ENCODE measurements around the gene DMRT1.
"Not testable (repeated sequence)": the region's sequence is repeated elsewhere in the genome, so short reads cannot be mapped to it uniquely, and the experiment has no call there.

DMRT1 gene

GRCh38 chr9:860706-861105, 19.2 kb downstream of the DMRT1 start:
- DNase-seq: no peak

DNA sequence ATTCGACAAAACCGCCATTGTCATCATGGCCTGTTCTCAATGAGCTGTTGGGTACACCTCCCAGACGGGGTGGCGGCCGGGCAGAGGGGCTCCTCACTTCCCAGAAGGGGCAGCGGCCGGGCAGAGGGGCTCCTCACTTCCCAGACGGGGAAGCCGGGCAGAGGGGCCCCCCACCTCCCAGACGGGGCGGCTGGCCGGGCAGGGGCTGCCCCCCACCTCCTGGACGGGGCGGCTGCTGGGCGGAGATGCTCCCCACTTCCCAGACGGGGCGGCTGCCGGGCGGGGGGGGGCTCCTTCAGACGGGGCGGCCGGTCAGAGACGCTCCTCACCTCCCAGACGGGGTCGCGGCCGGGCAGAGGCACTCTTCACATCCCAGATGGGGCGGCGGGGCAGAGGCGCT, 20.0 kb downstream of the DMRT1 start:
- not testable (repeated sequence) for DNase-seq

- no peak for DNase-seq
These were observed 33.8 kb downstream of the DMRT1 start for GRCh38 chr9:875119-875962.

- DNase-seq: no peak
These were observed 34.9 kb downstream of the DMRT1 start for GRCh38 chr9:876425-876824.

DNA sequence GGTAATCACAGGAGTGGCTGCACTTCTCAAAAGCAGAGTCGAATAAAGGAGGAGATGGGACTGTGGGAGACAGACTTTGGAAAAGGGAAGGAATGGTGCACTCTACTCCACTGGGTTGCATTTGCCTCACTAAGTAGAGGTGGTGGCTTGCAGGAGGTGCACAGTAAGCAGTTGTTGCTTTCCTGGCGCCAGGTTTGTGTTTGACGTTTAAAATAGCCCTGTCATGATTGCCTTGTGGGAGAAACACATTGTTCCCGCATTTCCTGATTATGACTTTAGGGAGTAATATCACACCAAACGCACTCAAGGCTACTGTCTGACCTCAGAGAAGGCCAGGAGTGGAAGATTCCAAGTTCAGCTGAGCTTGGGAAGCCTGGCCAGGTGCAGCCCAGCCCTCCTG, 36.7 kb downstream of the DMRT1 start:
- DNase-seq: no peak

GRCh38 chr9:880725-881124, 39.2 kb downstream of the DMRT1 start:
- no peak for DNase-seq

DNA sequence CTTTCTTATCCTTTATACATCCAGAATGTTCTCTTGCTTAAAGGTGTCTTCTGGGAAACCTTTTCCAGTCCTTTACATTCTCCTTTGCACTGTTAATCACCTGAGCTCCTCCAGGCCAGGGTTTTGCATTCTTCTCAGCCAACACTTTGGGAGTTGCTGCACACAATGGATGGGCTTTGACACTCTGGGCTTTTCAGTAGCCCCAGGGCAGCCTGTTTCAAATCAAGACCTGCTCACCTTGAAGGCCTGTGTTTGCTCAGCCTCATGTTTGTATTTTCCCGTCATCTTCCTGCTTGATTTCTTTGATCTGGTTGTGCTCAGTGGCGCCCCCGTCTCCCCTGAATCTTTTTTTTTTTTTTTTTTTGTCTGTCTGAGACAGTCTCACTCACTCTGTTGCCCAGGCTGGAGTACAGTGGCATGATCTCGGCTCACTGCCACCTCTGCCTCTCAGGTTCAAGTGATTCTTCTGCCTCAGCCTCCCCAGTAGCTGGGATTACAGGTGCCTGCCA, 41.0 kb downstream of the DMRT1 start:
- no peak for DNase-seq

GRCh38 chr9:883011-883410, 41.5 kb downstream of the DMRT1 start:
- DNase-seq: no peak

DNA sequence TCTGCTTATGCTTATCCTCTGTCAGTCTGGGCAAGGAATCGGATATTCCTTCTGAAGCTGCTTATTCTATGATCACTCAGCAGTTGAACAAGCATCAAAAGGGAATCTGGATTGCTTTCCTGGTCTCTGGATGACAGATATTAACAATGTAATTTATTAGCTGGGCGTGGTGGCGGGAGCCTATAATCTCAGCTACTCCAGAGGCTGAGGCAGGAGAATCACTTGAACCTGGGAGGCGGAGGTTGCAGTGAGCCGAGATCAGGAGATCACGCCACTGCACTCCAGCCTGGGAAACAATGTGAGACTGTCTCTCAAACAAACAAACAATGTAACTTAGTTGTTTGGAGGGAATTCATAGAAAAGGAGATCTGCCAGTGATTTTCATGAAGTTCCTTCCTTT, 45.4 kb downstream of the DMRT1 start:
- DNase-seq: no peak

DNA sequence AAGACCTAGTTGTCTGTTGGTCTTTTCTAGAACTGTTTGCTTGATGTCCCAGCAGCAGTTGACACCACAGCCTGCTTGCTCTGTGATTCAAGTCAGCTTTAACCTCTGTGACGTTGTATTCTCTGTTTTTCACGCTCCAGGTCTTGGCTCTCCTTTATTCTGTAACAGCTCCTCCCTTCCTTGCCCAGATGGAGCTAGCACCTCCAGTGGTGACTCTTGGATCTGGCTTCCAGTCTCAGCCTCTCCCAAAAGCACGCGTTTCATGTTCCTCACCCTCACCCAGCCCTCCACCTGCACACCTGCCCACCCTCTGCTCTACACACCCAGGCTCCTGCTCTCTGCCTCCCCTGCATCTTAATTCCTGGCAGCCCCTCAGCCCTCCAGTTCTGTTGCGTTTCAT, 50.6 kb downstream of the DMRT1 start:
- DNase-seq: no peak

GRCh38 chr9:893115-893514, 51.6 kb downstream of the DMRT1 start:
- no peak for DNase-seq

DNA sequence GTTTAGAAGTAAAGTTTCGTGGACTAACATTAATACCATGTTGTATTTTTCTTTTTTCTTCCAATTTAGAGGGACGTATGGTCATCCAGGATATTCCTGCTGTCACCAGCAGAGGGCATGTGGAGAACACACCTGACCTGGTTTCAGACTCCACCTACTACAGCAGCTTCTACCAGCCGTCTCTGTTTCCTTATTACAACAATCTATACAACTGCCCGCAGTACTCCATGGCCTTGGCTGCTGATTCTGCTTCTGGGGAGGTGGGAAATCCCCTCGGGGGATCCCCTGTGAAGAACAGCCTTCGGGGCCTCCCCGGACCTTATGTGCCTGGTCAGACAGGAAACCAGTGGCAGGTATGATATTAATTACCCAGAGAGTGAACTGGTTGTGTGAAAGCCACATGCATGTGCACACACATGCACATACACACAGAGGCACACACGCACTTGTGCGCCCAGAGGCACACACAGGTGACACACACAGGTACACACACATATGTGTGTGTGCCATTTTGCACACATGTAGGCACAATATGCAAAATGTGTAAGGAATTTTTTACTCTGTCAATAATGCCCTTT, 52.4 kb downstream of the DMRT1 start:
- DNase-seq: peak; percentile 6

GRCh38 chr9:899440-900184, 58.1 kb downstream of the DMRT1 start:
- no peak for DNase-seq

DNA sequence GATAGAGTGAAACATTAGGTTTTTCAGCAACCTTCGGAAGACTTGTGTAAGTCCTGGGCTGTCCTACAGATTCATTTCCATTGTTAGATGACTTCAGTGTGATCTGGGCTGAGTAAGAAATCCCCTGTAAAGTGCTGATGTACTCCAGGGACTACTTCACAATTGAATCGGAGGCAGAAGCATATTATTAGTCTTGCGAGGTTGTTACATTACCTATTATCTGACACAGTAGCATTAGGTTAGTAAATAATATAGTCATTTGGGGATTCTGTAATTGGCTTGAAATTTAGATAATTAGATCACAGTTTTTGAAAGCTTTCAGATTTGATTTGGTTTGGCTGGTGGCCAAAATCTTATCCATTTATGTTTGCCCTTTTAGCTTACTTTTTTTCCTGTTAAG, 62.4 kb downstream of the DMRT1 start:
- no peak for DNase-seq

DNA sequence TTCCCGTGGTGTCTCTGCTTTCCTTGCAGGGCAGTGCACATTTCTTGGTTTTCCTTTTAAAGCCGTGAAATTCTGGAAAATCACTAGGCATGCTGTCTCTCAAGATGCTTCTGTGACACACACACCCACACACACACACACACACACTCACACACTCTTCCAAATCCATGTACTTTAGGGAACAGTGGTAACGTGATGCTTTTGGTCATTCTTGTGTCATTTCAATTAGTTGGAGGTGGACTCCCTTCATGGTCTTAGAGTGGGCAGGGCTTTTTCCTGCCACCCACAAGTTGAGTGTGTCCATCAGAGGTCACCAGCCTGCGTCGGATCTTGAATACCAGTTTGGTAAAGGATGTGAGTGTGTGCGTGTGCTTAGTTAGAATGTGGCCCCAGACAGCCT, 64.4 kb downstream of the DMRT1 start:
- DNase-seq: no peak

- DNase-seq: no peak
These were observed 67.2 kb downstream of the DMRT1 start for GRCh38 chr9:908536-909205.

DNA sequence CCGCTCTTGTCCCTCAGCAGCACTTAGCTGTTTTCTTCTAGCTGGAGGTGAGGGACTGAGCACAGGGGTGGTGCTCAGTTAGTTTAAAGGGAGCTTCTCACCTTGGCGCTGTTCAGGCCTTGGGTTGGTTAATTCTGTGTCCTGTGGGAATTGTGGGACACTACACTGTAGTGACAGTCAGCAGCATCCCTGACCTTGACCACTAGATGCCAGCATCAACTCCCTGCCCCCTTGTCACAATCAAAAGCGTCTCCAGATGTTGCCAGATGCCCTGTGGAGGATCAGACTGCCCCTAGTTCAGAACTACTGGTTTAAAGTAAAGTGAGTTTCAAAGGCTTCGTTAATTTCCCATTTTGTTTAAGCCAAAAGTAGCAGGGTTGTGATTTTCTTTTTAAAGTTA, 69.5 kb downstream of the DMRT1 start:
- no peak for DNase-seq

- DNase-seq: no peak
These were observed 71.3 kb downstream of the DMRT1 start for GRCh38 chr9:912776-913175.

DNA sequence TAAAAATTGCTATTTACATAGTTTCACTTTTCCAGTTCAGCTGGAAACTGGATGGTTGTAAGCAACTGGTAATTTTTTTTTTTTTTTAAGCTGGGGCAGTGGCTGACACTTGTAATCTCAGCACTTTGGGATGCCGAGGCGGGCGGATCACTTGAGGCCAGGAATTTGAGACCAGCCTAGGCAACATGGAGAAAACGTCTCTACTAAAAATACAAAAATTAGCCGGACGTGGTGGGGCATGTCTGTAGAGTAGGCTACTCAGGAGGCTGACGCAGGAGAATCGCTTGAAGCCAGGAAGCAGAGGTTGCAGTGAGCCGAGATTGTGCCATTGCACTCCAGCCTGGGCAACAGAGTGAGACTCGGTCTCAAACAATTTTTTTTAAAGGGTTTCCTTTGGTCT, 72.0 kb downstream of the DMRT1 start:
- not testable (repeated sequence) for DNase-seq

DNA sequence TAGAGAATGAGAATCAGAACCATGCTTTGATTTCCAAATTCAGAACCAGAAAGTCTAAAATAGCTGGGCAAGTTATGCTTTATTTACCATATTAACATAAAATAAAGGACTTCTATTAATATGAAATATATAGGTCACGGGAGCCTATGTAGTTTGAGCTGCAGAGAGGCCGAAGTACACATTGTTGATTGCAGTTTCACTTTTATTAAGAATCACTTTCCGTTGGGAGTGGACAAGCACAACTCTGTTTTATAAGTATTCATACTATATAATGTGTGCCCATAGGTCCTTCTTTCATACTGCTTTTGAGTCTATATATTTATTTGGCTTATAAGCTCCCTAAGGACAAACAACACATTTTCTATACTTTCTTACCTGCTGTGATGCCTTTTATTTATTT, 76.2 kb downstream of the DMRT1 start:
- DNase-seq: no peak

DNA sequence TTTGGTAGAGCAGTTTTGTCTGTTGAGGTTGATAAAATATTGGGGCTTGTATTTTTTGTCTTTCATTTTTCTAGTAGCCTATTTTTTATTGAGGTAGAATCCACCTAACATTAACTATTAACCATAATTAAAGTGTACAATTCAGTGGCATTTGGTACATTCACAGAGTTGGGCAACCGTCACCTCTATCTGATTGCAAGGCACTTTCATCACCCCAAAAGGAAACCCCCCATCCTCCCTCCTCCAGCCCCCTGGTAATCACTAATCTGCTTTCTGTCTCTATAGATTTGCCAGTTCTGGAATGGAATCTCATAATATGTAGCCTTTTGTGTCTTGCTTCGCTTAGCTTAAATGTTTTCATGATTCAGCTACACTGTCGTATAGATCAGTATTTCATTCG, 79.4 kb downstream of the DMRT1 start:
- DNase-seq: no peak

DNA sequence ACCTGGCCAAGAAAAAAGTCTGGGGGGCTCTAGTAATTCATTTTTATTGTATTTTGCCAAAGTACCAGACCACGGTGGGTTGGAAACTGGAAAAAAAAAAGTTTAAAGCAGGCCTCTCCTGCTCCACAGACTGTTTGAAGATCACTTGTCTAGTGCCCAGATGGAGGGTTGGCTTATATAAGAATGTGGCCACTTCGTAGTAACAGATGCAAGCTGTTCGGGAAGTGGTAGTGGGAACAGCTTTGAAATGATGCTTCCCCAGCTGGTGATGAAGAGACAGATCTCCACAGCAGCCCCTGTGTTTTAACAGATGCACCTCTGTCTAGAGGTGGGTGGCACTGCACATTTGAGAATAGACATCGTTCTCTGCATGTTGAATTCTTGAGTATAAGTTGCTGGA, 80.7 kb downstream of the DMRT1 start:
- no peak for DNase-seq

DNA sequence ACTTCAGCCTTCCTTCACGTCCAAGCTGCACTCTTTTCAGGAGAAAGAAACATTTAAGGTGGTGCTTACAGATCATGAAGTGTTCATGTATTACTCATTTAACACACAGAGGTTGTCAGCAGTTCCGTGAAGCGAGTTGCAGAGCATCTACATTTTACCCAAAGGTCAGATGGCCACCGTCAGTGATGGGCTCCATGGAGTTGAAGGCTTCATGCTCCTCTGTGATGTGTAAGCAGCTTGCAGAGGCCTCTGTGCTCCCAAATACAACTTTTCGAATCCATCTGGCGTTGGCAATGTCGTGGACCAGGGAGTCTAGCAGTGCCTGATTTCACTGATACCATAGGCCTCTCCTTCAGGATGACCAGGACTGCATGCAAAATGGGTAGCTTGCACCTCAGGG, 81.2 kb downstream of the DMRT1 start:
- DNase-seq: no peak
